ENCODE data around the gene SLC25A38. TPM values are rescaled to one million over a fixed set of nuclear protein-coding genes. Genes with fewer than 3 reads are reported as not detected.

The SLC25A38 gene
- total and polyA plus RNA-seq, 2 donors from 2014 or later, result 24.9 to 42.3 TPM

GRCh38 chr3:39408493-39409372 lies 25.6 kb downstream of the SLC25A38 start:
- Histone ChIP-seq H3K4me1 (ENCODE audit: control insufficient read depth in 2 of 3, insufficient read depth in 2 of 3, low read depth in 1 of 3, low read length in 3 of 3) (peaks cover 4 to 15% (median 4%) of the 10 kb centered on the region in 3 donors), H3K9me3 (ENCODE audit: control insufficient read depth in 2 of 3, insufficient read depth in 1 of 3, low read length in 3 of 3) (no peaks in the 10 kb centered on the region), H3K4me3 (ENCODE audit: low read length in 3 of 3) (no peak overlapping the region), H3K27me3 (ENCODE audit: control insufficient read depth, insufficient read depth, low read length) (no peaks in the 10 kb centered on the region), H3K9ac (ENCODE audit: low read length in 3 of 3) (no peak overlapping the region), H3K27ac (ENCODE audit: low read depth in 2 of 2, low read length in 2 of 2) (no peak overlapping the region), H3K36me3 (ENCODE audit: control insufficient read depth in 2 of 3, insufficient read depth in 3 of 3, low read length in 3 of 3) (peaks cover 9 to 42% (median 28%) of the 10 kb centered on the region in 3 donors)
- no peak for TF ChIP-seq CTCF (IDR thresholded peaks at IDR 0.05; ENCODE audit: borderline replicate concordance, extremely low read depth, insufficient read depth)
- no peak for DNase-seq
- FAIRE-seq, result no peak
- intact Hi-C loops (cut with DNase I), result no loop called here

- H3K36me3 ChIP-seq (ENCODE audit: control insufficient read depth in 2 of 3, insufficient read depth in 3 of 3, low read length in 3 of 3), result peaks cover 9 to 47% (median 28%) of the 10 kb centered on the region in 3 donors
- H3K9ac ChIP-seq (ENCODE audit: low read length in 3 of 3), result no peak overlapping the region
- H3K27me3 ChIP-seq (ENCODE audit: control insufficient read depth, insufficient read depth, low read length), result no peaks in the 10 kb centered on the region
- TF ChIP-seq CTCF (IDR thresholded peaks at IDR 0.05; ENCODE audit: borderline replicate concordance, extremely low read depth, insufficient read depth), result no peak
- H3K4me3 ChIP-seq (ENCODE audit: low read length in 3 of 3), result no peak overlapping the region
- DNase-seq (no peak), FAIRE-seq (no peak)
- intact Hi-C loops (cut with DNase I), result no loop called here
- H3K9me3 ChIP-seq (ENCODE audit: control insufficient read depth in 2 of 3, insufficient read depth in 1 of 3, low read length in 3 of 3), result no peaks in the 10 kb centered on the region
- H3K4me1 ChIP-seq (ENCODE audit: control insufficient read depth in 2 of 3, insufficient read depth in 2 of 3, low read depth in 1 of 3, low read length in 3 of 3), result peaks cover 4 to 15% (median 4%) of the 10 kb centered on the region in 3 donors
- H3K27ac ChIP-seq (ENCODE audit: low read depth in 2 of 2, low read length in 2 of 2), result no peak overlapping the region
Observed at GRCh38 chr3:39409514-39410136, 26.5 kb downstream of the SLC25A38 start.

GRCh38 chr3:39410893-39411292 lies 27.7 kb downstream of the SLC25A38 start:
- H3K4me1 ChIP-seq (ENCODE audit: control insufficient read depth in 2 of 3, insufficient read depth in 2 of 3, low read depth in 1 of 3, low read length in 3 of 3), result peaks cover 4 to 15% (median 4%) of the 10 kb centered on the region in 3 donors
- H3K36me3 ChIP-seq (ENCODE audit: control insufficient read depth in 2 of 3, insufficient read depth in 3 of 3, low read length in 3 of 3), result peaks cover 9 to 47% (median 28%) of the 10 kb centered on the region in 3 donors

More at GRCh38 chr3:39410893-39411292, 27.7 kb downstream of the SLC25A38 start:
- no peak overlapping the region for H3K4me3 ChIP-seq (ENCODE audit: low read length in 3 of 3)
- H3K27me3 ChIP-seq (ENCODE audit: control insufficient read depth, insufficient read depth, low read length), result no peaks in the 10 kb centered on the region
- intact Hi-C loops (cut with DNase I), result no loop called here
- H3K9me3 ChIP-seq (ENCODE audit: control insufficient read depth in 2 of 3, insufficient read depth in 1 of 3, low read length in 3 of 3), result no peaks in the 10 kb centered on the region
- DNase-seq (no peak), FAIRE-seq (no peak)
- no peak overlapping the region for H3K9ac ChIP-seq (ENCODE audit: low read length in 3 of 3)
- no peak for TF ChIP-seq CTCF (IDR thresholded peaks at IDR 0.05; ENCODE audit: borderline replicate concordance, extremely low read depth, insufficient read depth)
- no peak overlapping the region for H3K27ac ChIP-seq (ENCODE audit: low read depth in 2 of 2, low read length in 2 of 2)

Data from kidney (tissue), 14 donors.